Mesenchymal stem cell (in vitro differentiated cells and primary cell): ENCODE results near the gene APOL1.

Experiments used
- DNase-seq: peaks from one replicate; pipeline ENCODE4 v3.0.0-alpha.2; 2013
- H2AFZ ChIP-seq: one replicate; pipeline ENCODE4 v1.6.1; 2013; ENCODE audit warnings: low read depth, mild to moderate bottlenecking, control low read depth, inconsistent platforms, low read length, moderate library complexity
- H2AK5ac ChIP-seq: 2 replicates; pipeline ENCODE4 v1.6.1; 2013; ENCODE audit warnings: low read length, moderate library complexity, mild to moderate bottlenecking, inconsistent platforms; ENCODE audit not compliant: severe bottlenecking
- H2BK120ac ChIP-seq: one replicate; pipeline ENCODE4 v1.6.1; 2013; ENCODE audit warnings: low read depth, mild to moderate bottlenecking, inconsistent platforms, low read length, moderate library complexity
- H2BK12ac ChIP-seq, 2 experiments: one replicate each; pipeline ENCODE4 v1.6.1; 2013; ENCODE audit warnings: inconsistent platforms in 2 of 2, low read length in 2 of 2, mild to moderate bottlenecking in 2 of 2, moderate library complexity in 2 of 2, control low read depth in 1 of 2
- H2BK15ac ChIP-seq: one replicate; pipeline ENCODE4 v1.6.1; 2013; ENCODE audit warnings: mild to moderate bottlenecking, low read depth, inconsistent platforms; ENCODE audit not compliant: poor library complexity, severe bottlenecking
- H2BK5ac ChIP-seq: 2 replicates; pipeline ENCODE4 v1.6.1; 2013; ENCODE audit warnings: low read depth, mild to moderate bottlenecking, low read length, control low read depth, inconsistent platforms; ENCODE audit not compliant: poor library complexity, severe bottlenecking
- H3K14ac ChIP-seq, 2 experiments: one replicate each; pipeline ENCODE4 v1.6.1; 2013; ENCODE audit warnings: inconsistent platforms in 2 of 2, low read length in 2 of 2, control low read depth in 1 of 2, mild to moderate bottlenecking in 1 of 2, moderate library complexity in 1 of 2
- H3K18ac ChIP-seq, 2 experiments: one replicate each; pipeline ENCODE4 v1.6.1; 2013; ENCODE audit warnings: inconsistent platforms in 2 of 2, low read length in 2 of 2, control low read depth in 1 of 2, low read depth in 1 of 2, mild to moderate bottlenecking in 1 of 2
- H3K23ac ChIP-seq, 2 experiments: one replicate each; pipeline ENCODE4 v1.6.1; 2013; ENCODE audit warnings: inconsistent platforms in 2 of 2, low read length in 2 of 2, mild to moderate bottlenecking in 2 of 2, moderate library complexity in 2 of 2, control low read depth in 1 of 2
- H3K27ac ChIP-seq: 2 replicates; pipeline ENCODE4 v1.5.1; 2013; ENCODE audit warnings: mild to moderate bottlenecking, moderate library complexity, low read length, control low read depth, inconsistent platforms; ENCODE audit not compliant: poor library complexity, severe bottlenecking
- H3K27me3 ChIP-seq, 2 experiments: 2 replicates each; pipeline versions ENCODE4 v1.6.1 to v1.7.0; 2013; ENCODE audit warnings: low read length in 2 of 2, mild to moderate bottlenecking in 2 of 2, moderate library complexity in 2 of 2, control low read depth in 1 of 2, inconsistent platforms in 1 of 2; ENCODE audit not compliant: control insufficient read depth in 1 of 2, insufficient read depth in 1 of 2
- H3K36me3 ChIP-seq, 2 experiments: 2 replicates each; pipeline versions ENCODE4 v1.6.1 to v1.7.0; 2013; ENCODE audit warnings: low read length in 2 of 2, control low read depth in 1 of 2, inconsistent platforms in 1 of 2, low read depth in 1 of 2, mild to moderate bottlenecking in 1 of 2; ENCODE audit not compliant: insufficient read depth in 2 of 2, control insufficient read depth in 1 of 2
- H3K4ac ChIP-seq, 2 experiments: one replicate each; pipeline ENCODE4 v1.6.1; 2013; ENCODE audit warnings: inconsistent platforms in 2 of 2, low read length in 2 of 2, mild to moderate bottlenecking in 2 of 2, moderate library complexity in 2 of 2, control low read depth in 1 of 2, low read depth in 1 of 2
- H3K4me1 ChIP-seq: 2 replicates; pipeline ENCODE4 v1.6.1; 2013; ENCODE audit warnings: low read depth, low read length, control low read depth; ENCODE audit not compliant: control insufficient read depth, insufficient read depth
- H3K4me2 ChIP-seq: 2 replicates; pipeline ENCODE4 v1.6.1; 2013; ENCODE audit warnings: low read length, mild to moderate bottlenecking, inconsistent platforms; ENCODE audit not compliant: poor library complexity, severe bottlenecking
- H3K4me3 ChIP-seq, 2 experiments: 2 replicates each; pipeline versions ENCODE4 v1.5.1 to v1.7.0; 2013; ENCODE audit warnings: low read length in 2 of 2, mild to moderate bottlenecking in 2 of 2, control low read depth in 1 of 2, low read depth in 1 of 2; ENCODE audit not compliant: insufficient read depth in 1 of 2
- H3K79me1 ChIP-seq: replicated peaks from 2 replicates; pipeline ENCODE4 v1.6.1; 2013; ENCODE audit warnings: mild to moderate bottlenecking, control low read depth, low read length, inconsistent platforms; ENCODE audit not compliant: poor library complexity, severe bottlenecking
- H3K9ac ChIP-seq: 2 replicates; pipeline ENCODE4 v1.7.0; 2013; ENCODE audit warnings: mild to moderate bottlenecking, low read length, moderate library complexity
- H3K9me3 ChIP-seq: 2 replicates; pipeline ENCODE4 v1.7.0; 2013; ENCODE audit warnings: mild to moderate bottlenecking, low read length; ENCODE audit not compliant: control insufficient read depth
- H4K8ac ChIP-seq: one replicate; pipeline ENCODE4 v1.6.1; 2013; ENCODE audit warnings: inconsistent platforms, mild to moderate bottlenecking, low read length, moderate library complexity
- H4K91ac ChIP-seq: one replicate; pipeline ENCODE4 v1.6.1; 2013; ENCODE audit warnings: mild to moderate bottlenecking, low read length, inconsistent platforms
- WGBS: methylation state at CpG from one replicate; pipeline ENCODE4 v1.1.7; 2013; ENCODE audit warnings: mixed read lengths; 5-methylcytosine and 5-hydroxymethylcytosine counted together

Gene APOL1

GRCh38 chr22:36235585-36235984 lies 17.3 kb upstream of the APOL1 start:
- no peak overlapping the region for H2AFZ ChIP-seq
- WGBS: 90% methylated on average over 3 of the region's 3 CpGs
- no peak overlapping the region for H3K4me2 ChIP-seq
- H3K36me3 ChIP-seq: peaks cover 28 to 56% of the 10 kb centered on the region in 2 experiments
- H3K27ac ChIP-seq: no peak overlapping the region
- H2BK120ac ChIP-seq: no peak overlapping the region
- peaks cover 31% of the 10 kb centered on the region for H3K4me1 ChIP-seq
- no peak overlapping the region for H2BK15ac ChIP-seq
- no peak overlapping the region for H3K23ac ChIP-seq
- H2BK5ac ChIP-seq: no peak overlapping the region
- H4K8ac ChIP-seq: no peak overlapping the region
- H3K14ac ChIP-seq: no peak overlapping the region
- peak overlapping the region; percentile 91 for H3K9ac ChIP-seq
- H3K79me1 ChIP-seq: peaks cover 21% of the 10 kb centered on the region
- peak overlapping the region in 1 of 2 experiments; percentile 86 for H3K4me3 ChIP-seq
- H2AK5ac ChIP-seq: no peak overlapping the region
- no peak overlapping the region for H2BK12ac ChIP-seq
- no peaks in the 10 kb centered on the region for H3K27me3 ChIP-seq
- H3K4ac ChIP-seq: no peak overlapping the region
- no peaks in the 10 kb centered on the region for H3K9me3 ChIP-seq
- no peak for DNase-seq
- H3K18ac ChIP-seq: no peak overlapping the region
- H4K91ac ChIP-seq: no peak overlapping the region

DNA sequence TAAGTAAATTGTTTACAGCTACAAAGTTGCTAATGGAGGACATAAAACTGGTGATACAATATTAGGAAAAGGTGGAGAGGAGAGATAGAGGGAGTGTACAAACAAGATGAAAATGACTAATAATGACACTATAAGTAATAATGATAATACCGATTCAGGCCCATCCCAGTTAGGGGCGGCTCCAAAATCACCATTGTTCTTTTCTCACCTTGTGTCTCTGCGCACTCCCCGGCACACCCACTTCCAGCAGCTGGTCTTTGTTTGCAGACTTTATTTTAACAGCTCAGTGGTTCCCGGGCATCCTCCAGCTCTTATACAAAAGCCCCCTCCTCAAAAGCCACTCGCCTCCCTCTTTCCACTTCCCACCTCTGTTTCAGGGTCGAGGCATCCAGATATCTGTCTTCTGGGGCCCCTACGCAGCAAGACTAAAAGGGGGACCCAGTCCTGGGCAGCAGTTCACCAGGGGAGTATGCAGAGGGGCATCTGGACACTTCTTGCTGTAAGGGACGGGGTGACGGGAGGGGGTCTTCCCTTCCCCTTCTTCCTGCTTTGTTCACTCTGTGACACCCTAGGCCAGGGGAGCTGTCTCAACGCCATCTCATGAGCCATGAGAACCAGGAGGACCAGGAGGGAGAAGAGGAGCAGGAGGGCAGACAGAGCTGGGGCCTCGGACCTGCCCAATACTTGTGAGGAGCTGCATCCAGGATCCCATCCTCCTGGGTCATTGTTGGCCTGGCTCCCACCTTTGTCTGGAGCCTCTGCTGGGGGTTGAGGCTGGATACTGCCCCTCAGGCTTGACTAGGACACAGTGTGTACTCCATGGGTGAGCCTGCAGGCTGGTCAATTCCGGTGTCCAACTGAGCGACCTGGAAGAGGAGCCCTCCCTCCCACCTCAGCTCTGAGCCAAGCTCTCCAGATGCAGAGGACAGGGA lies 16.3 kb upstream of the APOL1 start:
- peak overlapping the region; percentile 31 for H4K91ac ChIP-seq
- no peaks in the 10 kb centered on the region for H3K27me3 ChIP-seq
- H3K79me1 ChIP-seq: peaks cover 19% of the 10 kb centered on the region
- peak overlapping the region; percentile 34 for H2AK5ac ChIP-seq
- H3K9me3 ChIP-seq: no peaks in the 10 kb centered on the region
- DNase-seq: no peak
- H2BK12ac ChIP-seq: no peak overlapping the region
- H3K4me1 ChIP-seq: peaks cover 31% of the 10 kb centered on the region
- H3K18ac ChIP-seq: no peak overlapping the region
- no peak overlapping the region for H2AFZ ChIP-seq
- 89% methylated on average over 12 of the region's 14 CpGs for WGBS
- no peak overlapping the region for H2BK120ac ChIP-seq
- H3K9ac ChIP-seq: peak overlapping the region; percentile 91
- no peak overlapping the region for H2BK5ac ChIP-seq
- no peak overlapping the region for H2BK15ac ChIP-seq
- no peak overlapping the region for H3K4ac ChIP-seq
- H3K14ac ChIP-seq: peak overlapping the region in 1 of 2 experiments; percentile 19
- H4K8ac ChIP-seq: peak overlapping the region; percentile 39
- peak overlapping the region in 1 of 2 experiments; percentile 86 for H3K4me3 ChIP-seq
- H3K4me2 ChIP-seq: peak overlapping the region; percentile 18
- H3K27ac ChIP-seq: no peak overlapping the region
- peak overlapping the region in 1 of 2 experiments; percentile 18 for H3K23ac ChIP-seq
- peaks cover 23 to 45% of the 10 kb centered on the region in 2 experiments for H3K36me3 ChIP-seq

- H3K9me3 ChIP-seq: no peaks in the 10 kb centered on the region
- peaks cover 12% of the 10 kb centered on the region for H3K79me1 ChIP-seq
- H2BK5ac ChIP-seq: no peak overlapping the region
- peak overlapping the region; percentile 35 for H4K8ac ChIP-seq
- H4K91ac ChIP-seq: peak overlapping the region; percentile 15
- H2BK15ac ChIP-seq: no peak overlapping the region
- H2BK12ac ChIP-seq: peak overlapping the region in 1 of 2 experiments; percentile 67
- peak; percentile 47 for DNase-seq
- peak overlapping the region; percentile 91 for H3K9ac ChIP-seq
- H3K23ac ChIP-seq: no peak overlapping the region
- H3K14ac ChIP-seq: peak overlapping the region in 1 of 2 experiments; percentile 50
- peaks cover 16 to 35% of the 10 kb centered on the region in 2 experiments for H3K36me3 ChIP-seq
- no peaks in the 10 kb centered on the region for H3K27me3 ChIP-seq
- no peak overlapping the region for H2BK120ac ChIP-seq
- peak overlapping the region in 1 of 2 experiments; percentile 40 for H3K18ac ChIP-seq
- H3K4me3 ChIP-seq: peak overlapping the region; percentile 16 to 86
- peak overlapping the region; percentile 10 for H3K27ac ChIP-seq
- H2AFZ ChIP-seq: no peak overlapping the region
- peaks cover 29% of the 10 kb centered on the region for H3K4me1 ChIP-seq
- H3K4me2 ChIP-seq: peak overlapping the region; percentile 62
- 92% methylated on average over 12 of the region's 12 CpGs for WGBS
- no peak overlapping the region for H2AK5ac ChIP-seq
- peak overlapping the region in 1 of 2 experiments; percentile 42 for H3K4ac ChIP-seq
Measured at GRCh38 chr22:36237462-36238372, 15.2 kb upstream of the APOL1 start.
